IMR-90 (cell line): ENCODE measurements around the gene EML4. TPM values are rescaled to one million over a fixed set of nuclear protein-coding genes. Genes with fewer than 3 reads are reported as not detected.

Experiments
- ATAC-seq: fragments of 200-7000 bp; cut with Tn5 transposase; 2 replicates; pipeline ENCODE4 v1.9.1; 2020; ENCODE audit warnings: low read depth, mild to moderate bottlenecking, moderate library complexity
- BruUV-seq: library from RNA; stranded (reverse); fragments of 400-500 nt; replicated peaks from 2 replicates; lab custom pipeline; 2021; lab: Mats Ljungman, UMichigan
- CTCF ChIA-PET: fragments of 300-600 bp; formaldehyde crosslinking; extraction: SDS; loops from one replicate; lab custom pipeline; 2021; ENCODE audit warnings: antibody characterized with exemption; lab: Yijun Ruan, JAX
- POLR2A ChIA-PET: fragments of 300-600 bp; sonication (Branson Sonifier 250); formaldehyde crosslinking; loops from one replicate; lab custom pipeline; 2022; ENCODE audit warnings: antibody characterized with exemption; ENCODE audit not compliant: unreplicated experiment; lab: Charles Lee
- DNase-seq: peaks from one replicate; pipeline ENCODE4 v3.0.0; 2013
- H2AFZ ChIP-seq: replicated peaks from 2 replicates; pipeline ENCODE3; 2013; ENCODE audit warnings: low read length, mild to moderate bottlenecking; ENCODE audit not compliant: poor library complexity
- H2AK5ac ChIP-seq: 2 replicates; pipeline ENCODE4 v1.6.1; 2013; ENCODE audit warnings: low read depth, low read length, inconsistent platforms
- H2AK9ac ChIP-seq: replicated peaks from 2 replicates; pipeline ENCODE3; 2013; ENCODE audit warnings: mild to moderate bottlenecking, low read depth, low read length, moderate library complexity; ENCODE audit not compliant: poor library complexity
- H2BK120ac ChIP-seq: 2 replicates; pipeline ENCODE4 v1.6.1; 2013; ENCODE audit warnings: low read depth, low read length, inconsistent platforms
- H2BK15ac ChIP-seq: 3 replicates; pipeline ENCODE4 v1.6.1; 2013; ENCODE audit warnings: low read depth, low read length, inconsistent platforms
- H2BK20ac ChIP-seq: 2 replicates; pipeline ENCODE4 v1.6.1; 2013; ENCODE audit warnings: low read depth, mild to moderate bottlenecking, inconsistent platforms, low read length, moderate library complexity
- H2BK5ac ChIP-seq: 2 replicates; pipeline ENCODE4 v1.6.1; 2013; ENCODE audit warnings: mild to moderate bottlenecking, low read depth, low read length, inconsistent platforms; ENCODE audit not compliant: poor library complexity, severe bottlenecking
- H3K14ac ChIP-seq: replicated peaks from 2 replicates; pipeline ENCODE4 v1.6.1; 2013; ENCODE audit warnings: low read depth, low read length, inconsistent platforms
- H3K18ac ChIP-seq: 2 replicates; pipeline ENCODE4 v1.6.1; 2013; ENCODE audit warnings: low read depth, low read length, control low read depth
- H3K23ac ChIP-seq: 2 replicates; pipeline ENCODE4 v1.6.1; 2013; ENCODE audit warnings: low read depth, low read length, inconsistent platforms
- H3K27ac ChIP-seq: 2 replicates; pipeline ENCODE4 v1.5.1; 2013; ENCODE audit warnings: mild to moderate bottlenecking, control low read depth, low read length; ENCODE audit not compliant: insufficient read depth
- H3K27me3 ChIP-seq: 2 replicates; pipeline ENCODE4 v1.6.1; 2013; ENCODE audit warnings: low read length; ENCODE audit not compliant: control insufficient read depth, insufficient read depth
- H3K36me3 ChIP-seq: 2 replicates; pipeline ENCODE4 v1.6.1; 2013; ENCODE audit warnings: low read length, mixed read lengths; ENCODE audit not compliant: control insufficient read depth, insufficient read depth
- H3K4ac ChIP-seq: 2 replicates; pipeline ENCODE4 v1.6.1; 2013; ENCODE audit warnings: low read depth, low read length, inconsistent platforms
- H3K4me1 ChIP-seq: 2 replicates; pipeline ENCODE4 v1.6.1; 2013; ENCODE audit warnings: low read length, mixed read lengths; ENCODE audit not compliant: control insufficient read depth, insufficient read depth
- H3K4me2 ChIP-seq: 2 replicates; pipeline ENCODE4 v1.6.1; 2013; ENCODE audit warnings: low read depth, mild to moderate bottlenecking, control low read depth, low read length, moderate library complexity
- H3K4me3 ChIP-seq: 2 replicates; pipeline ENCODE4 v1.5.1; 2013; ENCODE audit warnings: low read depth, mild to moderate bottlenecking, control low read depth, low read length, moderate library complexity; ENCODE audit not compliant: insufficient read depth
- H3K56ac ChIP-seq: 2 replicates; pipeline ENCODE4 v1.6.1; 2013; ENCODE audit warnings: low read length, inconsistent platforms; ENCODE audit not compliant: insufficient read depth; ENCODE audit errors: extremely low read depth
- H3K79me1 ChIP-seq, 2 experiments: 2 replicates each; pipeline ENCODE4 v1.6.1; 2013; ENCODE audit warnings: low read length in 2 of 2, inconsistent platforms in 1 of 2, low read depth in 1 of 2
- H3K9ac ChIP-seq: 2 replicates; pipeline ENCODE4 v1.6.1; 2013; ENCODE audit warnings: low read depth, low read length, control low read depth
- H3K9me1 ChIP-seq: 2 replicates; pipeline ENCODE4 v1.6.1; 2013; ENCODE audit warnings: low read length, inconsistent platforms; ENCODE audit not compliant: insufficient read depth
- H3K9me3 ChIP-seq: 2 replicates; pipeline ENCODE4 v1.6.1; 2013; ENCODE audit warnings: low read length; ENCODE audit not compliant: control insufficient read depth, insufficient read depth
- H4K20me1 ChIP-seq: 2 replicates; pipeline ENCODE4 v1.6.1; 2013; ENCODE audit warnings: low read length, inconsistent platforms; ENCODE audit not compliant: insufficient read depth
- H4K5ac ChIP-seq: 2 replicates; pipeline ENCODE4 v1.6.1; 2013; ENCODE audit warnings: mild to moderate bottlenecking, low read depth, low read length, control low read depth
- H4K8ac ChIP-seq, 2 experiments: 2 replicates each; pipeline ENCODE4 v1.6.1; 2013; ENCODE audit warnings: low read depth in 2 of 2, low read length in 2 of 2, control low read depth in 1 of 2, inconsistent platforms in 1 of 2
- H4K91ac ChIP-seq: 2 replicates; pipeline ENCODE4 v1.6.1; 2013; ENCODE audit warnings: low read depth, low read length, inconsistent platforms; ENCODE audit not compliant: insufficient read depth
- CEBPB ChIP-seq: IDR thresholded peaks from 2 replicates; pipeline ENCODE4 v1.6.1; 2012; ENCODE audit warnings: low read depth, low read length, improper control_type of control experiment
- MAZ ChIP-seq: IDR thresholded peaks from 2 replicates; pipeline ENCODE4 v1.6.1; 2012; ENCODE audit warnings: low read depth, mild to moderate bottlenecking, low read length, improper control_type of control experiment, moderate library complexity, borderline replicate concordance
- RCOR1 ChIP-seq: IDR thresholded peaks from 2 replicates; pipeline ENCODE4 v1.6.1; 2012; ENCODE audit warnings: mild to moderate bottlenecking, low read length, improper control_type of control experiment; ENCODE audit not compliant: insufficient replicate concordance
- SMC3 ChIP-seq: fragments of 150-350 bp; IDR thresholded peaks from 2 replicates; pipeline ENCODE4 v1.6.1; 2016; ENCODE audit warnings: low read depth, mild to moderate bottlenecking, antibody characterized with exemption, low read length, moderate library complexity
- WGBS, 2 experiments: methylation state at CpG; one replicate each; pipeline versions ENCODE4 v1.1.5 to v1.1.7; 2013; ENCODE audit warnings: missing lambda C conversion rate in 2 of 2; ENCODE audit not compliant: insufficient read length in 1 of 2; ENCODE audit errors: extremely low coverage in 2 of 2; 5-methylcytosine and 5-hydroxymethylcytosine counted together
- dilution Hi-C: fragments of 300-500 bp; cut with HindIII; formaldehyde crosslinking; loops from one replicate; pipeline ENCODE4 v1.14.3; 2018; ENCODE audit warnings: low sequenced_read_pairs; ENCODE audit not compliant: unreplicated experiment
- in situ Hi-C: fragments of 300-500 bp; cut with MboI; formaldehyde crosslinking; loops from 3 replicates; pipeline ENCODE4 v1.14.3; 2019; ENCODE audit warnings: low sequenced_read_pairs, inconsistent platforms, mixed read lengths
- intact Hi-C: fragments of 100-400 bp; cut with micrococcal nuclease; formaldehyde crosslinking; loops from 2 replicates; pipeline ENCODE4 v1.10.0; 2022
- polyA plus RNA-seq, 3 experiments: library from polyadenylated mRNA; depleted of rRNA; stranded (reverse); fragments of >200 nt; gene quantifications; 2 replicates each; pipeline ENCODE4 v1.2.3, GENCODE V29; 2012; ENCODE audit warnings: low replicate concordance in 1 of 3
- total RNA-seq: library from RNA; depleted of rRNA; stranded (reverse); fragments of >200 nt; gene quantifications from 2 replicates; pipeline ENCODE4 v1.2.3, GENCODE V29; 2012

The EML4 gene
- total and polyA plus RNA-seq, 2 of the 4 experiments (the other 2 are of a cell fraction): 29.7 to 73.7 TPM

- peak overlapping the region; percentile 9; the same call in 1 of the 2 replicates for H3K27ac ChIP-seq
- in situ Hi-C loops: no loop called here
- peak overlapping the region; percentile 55 for H3K18ac ChIP-seq
- TF ChIP-seq MAZ: no peak
- TF ChIP-seq RCOR1: no peak
- no peak for TF ChIP-seq CEBPB
- no peak for TF ChIP-seq SMC3
- H3K36me3 ChIP-seq: no peaks in the 10 kb centered on the region
- no peak overlapping the region for H3K4me2 ChIP-seq
- H3K56ac ChIP-seq: no peak overlapping the region
- H2AK9ac ChIP-seq: no peak overlapping the region
- H3K4me3 ChIP-seq: no peak overlapping the region
- peak overlapping the region; percentile 52 for H3K14ac ChIP-seq
- ATAC-seq: no peak
- dilution Hi-C loops: no loop called here
- H2BK120ac ChIP-seq: peak overlapping the region; percentile 61
- H3K79me1 ChIP-seq: no peaks in the 10 kb centered on the region
- peaks cover 10% of the 10 kb centered on the region for H3K9me1 ChIP-seq
- H2AFZ ChIP-seq: peak overlapping the region; percentile 26
- peak overlapping the region; percentile 64; the same call in 1 of the 2 replicates for H3K23ac ChIP-seq
- H3K9me3 ChIP-seq: peaks cover 3% of the 10 kb centered on the region; the same call in 1 of the 2 replicates
- intact Hi-C loops: no loop called here
- peak overlapping the region; percentile 69 for H4K5ac ChIP-seq
- no peak for DNase-seq
- ChIA-PET POLR2A (interaction anchor here (0.6 kb wide), 1 partner anchor 173 kb away, joined by 6 read pairs; no protein-coding TSS in a partner anchor), CTCF (interaction anchor here (1.2 kb wide), 1 partner anchor 154 kb away, joined by 3 read pairs; no protein-coding TSS in a partner anchor)
- H2BK15ac ChIP-seq: peak overlapping the region; percentile 69; the same call in 2 of the 3 replicates
- BruUV-seq: no TSS peak
- H3K4ac ChIP-seq: peak overlapping the region; percentile 76
- H2BK20ac ChIP-seq: peak overlapping the region; percentile 88
- H2BK5ac ChIP-seq: peak overlapping the region; percentile 25
- H4K91ac ChIP-seq: peak overlapping the region; percentile 36; the same call in 1 of the 2 replicates
- no CpG with 5 or more reads among the region's 2 CpGs for WGBS, 2 experiments
- H3K27me3 ChIP-seq: no peaks in the 10 kb centered on the region
- peak overlapping the region; percentile 68 for H2AK5ac ChIP-seq
- no peaks in the 10 kb centered on the region for H4K20me1 ChIP-seq
- peak overlapping the region in 1 of 2 experiments; percentile 78; a peak in 2 of 4 replicates for H4K8ac ChIP-seq
- no peak overlapping the region for H3K9ac ChIP-seq
- H3K4me1 ChIP-seq: peaks cover 35% of the 10 kb centered on the region
Measured at GRCh38 chr2:42136782-42137124, 32.4 kb upstream of the EML4 start.
